GM13976 (cell line): ENCODE data around the gene GSPT1.
"Not testable (repeated sequence)": the region's sequence is repeated elsewhere in the genome, so short reads cannot be mapped to it uniquely, and the experiment has no call there.

ENCODE experiments used
- DNase-seq: peaks from one replicate; pipeline ENCODE4 v3.0.0; 2012; ENCODE audit warnings: low spot score
- in situ Hi-C: fragments of 300-500 bp; cut with MboI; formaldehyde crosslinking; loops from one replicate; pipeline ENCODE4 v1.12.0; 2022; ENCODE audit warnings: low sequenced_read_pairs, mixed read lengths, inconsistent platforms; ENCODE audit not compliant: unreplicated experiment
- TF ChIP-seq, protein P1 (sequence below): IDR thresholded peaks from 2 replicates; pipeline ENCODE4 v1.5.1; 2012; ENCODE audit warnings: borderline replicate concordance, mild to moderate bottlenecking; ENCODE audit not compliant: insufficient read depth; ENCODE audit errors: extremely low read depth, missing control alignments, control extremely low read depth

GSPT1 gene

DNA sequence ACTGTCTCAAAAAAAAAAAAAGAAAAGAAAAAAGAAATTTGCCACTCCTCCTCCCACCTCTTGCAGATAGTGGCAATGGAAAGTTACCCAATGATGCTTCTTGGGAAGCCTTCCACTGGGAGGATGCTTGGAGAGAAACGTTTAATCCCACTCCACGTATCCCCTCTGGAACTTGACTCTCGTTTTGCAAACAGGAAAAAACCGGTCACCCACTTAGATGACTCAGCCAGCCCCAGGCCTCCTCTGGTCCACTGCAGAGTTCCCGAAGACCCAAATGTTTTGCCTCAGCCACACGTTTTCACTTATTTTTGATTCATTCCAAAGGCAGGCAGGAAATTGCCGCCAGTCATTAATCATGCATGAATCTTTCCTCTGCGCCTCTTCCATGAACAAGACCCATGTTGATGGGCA is 40.0 kb upstream of the GSPT1 start:
- in situ Hi-C loops, result loop anchor here (10.0 kb wide), 1 partner anchor 109 kb away; no protein-coding TSS in a partner anchor
- no peak for DNase-seq

DNA sequence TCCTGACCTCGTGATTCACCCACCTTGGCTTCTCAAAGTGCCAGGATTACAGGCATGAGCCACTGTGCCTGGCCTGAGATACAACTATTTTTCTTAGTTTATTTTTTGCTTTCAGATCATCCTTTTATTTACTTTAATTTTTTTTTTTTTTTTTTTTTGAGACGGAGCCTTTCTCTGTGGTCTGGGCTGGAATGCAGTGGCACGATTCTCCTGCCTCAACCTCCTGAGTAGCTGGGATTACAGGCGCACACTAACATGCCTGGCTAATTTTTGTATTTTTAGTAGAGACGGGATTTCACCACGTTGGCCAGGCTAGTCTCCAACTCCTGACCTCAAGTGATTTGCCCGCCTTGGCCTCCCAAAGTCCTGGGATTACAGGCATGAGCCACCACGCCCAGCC is 37.8 kb upstream of the GSPT1 start:
- in situ Hi-C loops, result loop anchor here (10.0 kb wide), 1 partner anchor 111 kb away; no protein-coding TSS in a partner anchor
- not testable (repeated sequence) for DNase-seq

More for the DNA sequence above, 40.0 kb upstream of the GSPT1 start:
- TF ChIP-seq, protein P1, sequence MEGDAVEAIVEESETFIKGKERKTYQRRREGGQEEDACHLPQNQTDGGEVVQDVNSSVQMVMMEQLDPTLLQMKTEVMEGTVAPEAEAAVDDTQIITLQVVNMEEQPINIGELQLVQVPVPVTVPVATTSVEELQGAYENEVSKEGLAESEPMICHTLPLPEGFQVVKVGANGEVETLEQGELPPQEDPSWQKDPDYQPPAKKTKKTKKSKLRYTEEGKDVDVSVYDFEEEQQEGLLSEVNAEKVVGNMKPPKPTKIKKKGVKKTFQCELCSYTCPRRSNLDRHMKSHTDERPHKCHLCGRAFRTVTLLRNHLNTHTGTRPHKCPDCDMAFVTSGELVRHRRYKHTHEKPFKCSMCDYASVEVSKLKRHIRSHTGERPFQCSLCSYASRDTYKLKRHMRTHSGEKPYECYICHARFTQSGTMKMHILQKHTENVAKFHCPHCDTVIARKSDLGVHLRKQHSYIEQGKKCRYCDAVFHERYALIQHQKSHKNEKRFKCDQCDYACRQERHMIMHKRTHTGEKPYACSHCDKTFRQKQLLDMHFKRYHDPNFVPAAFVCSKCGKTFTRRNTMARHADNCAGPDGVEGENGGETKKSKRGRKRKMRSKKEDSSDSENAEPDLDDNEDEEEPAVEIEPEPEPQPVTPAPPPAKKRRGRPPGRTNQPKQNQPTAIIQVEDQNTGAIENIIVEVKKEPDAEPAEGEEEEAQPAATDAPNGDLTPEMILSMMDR, result no peak

DNA sequence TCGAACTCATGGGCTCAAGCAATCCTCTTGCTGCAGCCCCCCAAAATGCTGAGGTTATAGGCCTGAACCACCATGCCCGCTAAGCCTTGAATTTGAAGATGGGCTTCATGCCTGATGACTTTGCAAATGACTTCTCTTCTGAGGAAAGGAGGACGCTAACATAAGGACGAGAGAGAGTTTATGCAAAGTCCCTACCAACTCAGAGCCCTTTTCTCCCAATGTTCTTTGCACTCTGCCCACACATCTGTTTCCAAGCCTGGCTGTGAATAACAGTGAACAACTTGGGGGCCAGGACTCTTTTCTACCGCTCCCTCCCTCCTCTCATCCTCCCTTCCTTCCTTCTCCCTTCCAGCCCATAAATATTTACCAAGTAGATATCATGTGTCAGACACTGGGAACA is 34.6 kb upstream of the GSPT1 start:
- TF ChIP-seq, protein P1, result no peak
- DNase-seq, result no peak
- in situ Hi-C loops, result loop anchor here (10.0 kb wide), 1 partner anchor 114 kb away; no protein-coding TSS in a partner anchor

DNA sequence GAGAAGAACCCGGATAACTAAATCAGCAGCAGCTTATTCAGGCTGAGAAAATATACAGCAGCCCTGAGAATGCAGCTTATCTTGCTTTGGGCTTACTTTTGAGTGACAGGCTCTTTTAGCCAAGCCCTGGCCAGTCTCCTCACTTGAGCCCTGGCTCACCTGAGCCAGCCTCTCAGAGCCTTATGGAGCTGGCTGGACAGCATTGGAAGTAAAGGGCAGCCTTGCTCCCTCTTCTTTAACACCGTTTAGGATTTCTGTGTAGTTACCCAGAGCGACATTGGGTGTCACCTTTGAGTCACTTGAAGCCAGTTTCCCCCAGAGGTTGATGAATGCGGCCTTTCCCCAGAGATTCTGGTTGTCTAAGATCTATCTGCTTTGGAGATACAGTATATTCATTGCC is 33.8 kb upstream of the GSPT1 start:
- TF ChIP-seq, protein P1, result peak; percentile 75
- DNase-seq, result peak; percentile 85
- in situ Hi-C loops, result no loop called here

DNA sequence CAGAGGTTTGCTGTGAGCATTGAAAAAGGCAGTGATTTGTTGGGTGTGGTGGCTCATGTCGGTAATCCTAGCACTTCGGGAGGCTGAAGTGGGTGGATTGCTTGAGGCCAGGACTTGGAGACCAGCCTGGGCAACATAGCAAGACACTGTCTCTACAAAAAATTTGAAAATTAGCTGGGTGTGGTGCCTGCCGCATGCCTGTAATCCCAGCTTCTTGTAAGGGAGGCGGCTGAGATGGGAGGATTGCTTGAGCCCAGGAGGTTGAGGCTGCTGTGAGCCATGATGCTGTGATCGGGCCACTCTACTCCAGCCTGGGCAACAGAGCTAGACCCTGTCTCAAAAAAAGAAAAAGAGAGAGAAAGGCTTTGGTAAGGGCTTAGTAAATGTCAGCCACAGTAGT is 33.1 kb upstream of the GSPT1 start:
- TF ChIP-seq, protein P1, result no peak
- in situ Hi-C loops, result no loop called here
- DNase-seq, result no peak

DNA sequence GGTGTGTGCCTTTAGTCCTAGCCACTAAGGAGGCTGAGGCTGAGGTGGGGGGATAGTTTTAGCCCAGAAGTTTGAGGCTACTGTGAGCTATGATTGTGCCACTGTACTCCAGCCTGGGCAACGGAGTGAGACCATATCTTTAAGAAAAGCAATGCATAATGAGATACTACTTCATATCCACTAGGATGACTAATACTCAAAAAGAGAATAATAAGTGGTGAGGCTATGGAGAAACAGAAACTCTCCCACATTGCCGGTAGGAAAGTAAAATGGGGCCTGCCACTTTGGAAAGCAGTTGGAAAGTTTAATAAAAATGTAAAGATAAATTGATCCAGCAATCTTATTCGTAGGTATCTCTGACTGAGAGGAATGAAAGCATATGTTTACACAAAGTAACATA is 30.7 kb upstream of the GSPT1 start:
- in situ Hi-C loops, result no loop called here
- DNase-seq, result no peak
- TF ChIP-seq, protein P1, result no peak

DNA sequence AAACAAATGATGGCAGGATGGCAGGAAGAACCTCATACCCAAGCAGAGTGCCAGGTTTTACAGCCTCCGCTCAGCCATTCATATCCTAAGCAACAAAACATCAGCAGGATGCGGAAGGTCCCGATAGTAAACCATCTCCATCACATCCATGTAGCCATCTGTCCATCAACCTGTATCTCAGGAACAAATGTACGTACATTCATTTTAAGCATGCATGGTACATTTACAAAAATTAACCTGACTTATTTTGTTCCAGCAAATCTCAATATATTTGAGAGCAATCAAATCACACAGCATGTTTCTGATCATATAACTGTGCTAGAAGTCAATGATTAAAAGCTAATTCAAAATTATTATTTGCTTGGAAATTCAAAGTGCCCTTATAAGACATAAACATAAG is 26.2 kb upstream of the GSPT1 start, which contains the start of gene NPIPB2:
NPIPB2 (minus strand) TSS at position 101 of the 400 bp plus-strand sequence; CDS start at position 101, 0 bp downstream.
- in situ Hi-C loops, DNase-seq: not testable (repeated sequence)

DNA sequence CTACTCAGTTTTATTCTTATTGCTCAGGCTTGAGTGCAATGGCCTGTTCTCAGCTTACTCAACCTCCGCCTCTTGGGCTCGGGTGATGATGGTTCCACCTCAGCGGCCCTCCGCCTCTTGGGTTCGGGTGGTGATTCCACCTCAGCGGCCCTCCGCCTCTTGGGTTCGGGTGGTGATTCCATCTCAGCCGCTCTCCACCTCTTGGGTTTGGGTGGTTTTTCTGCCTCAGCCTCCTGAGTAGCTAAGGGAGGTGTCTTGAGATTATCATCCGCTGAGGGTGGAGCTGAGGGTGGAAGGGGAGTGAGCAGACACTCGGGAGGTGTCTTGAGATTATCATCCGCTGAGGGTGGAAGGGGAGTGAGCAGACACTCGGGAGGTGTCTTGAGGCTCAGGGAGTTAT is 11.6 kb upstream of the GSPT1 start:
- DNase-seq, in situ Hi-C loops: not testable (repeated sequence)

DNA sequence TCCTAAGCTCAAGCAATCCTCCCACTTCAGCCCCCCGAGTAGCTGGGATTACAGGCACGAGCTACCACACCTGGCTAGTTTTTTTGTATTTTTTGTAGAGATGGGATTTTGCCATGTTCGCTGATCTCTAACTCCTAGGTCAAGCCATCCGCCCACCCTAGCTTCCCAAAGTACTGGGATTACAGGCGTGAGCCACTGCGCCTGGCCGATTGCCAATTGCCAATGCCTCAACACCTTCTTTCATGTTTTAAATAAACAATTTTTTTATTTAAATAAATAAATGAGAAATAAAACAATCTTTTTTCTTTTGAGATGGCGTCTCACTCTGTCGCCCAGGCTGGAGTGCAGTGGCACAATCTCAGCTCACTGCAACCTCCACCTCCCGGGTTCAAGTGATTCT is 8.3 kb upstream of the GSPT1 start:
- DNase-seq, in situ Hi-C loops: not testable (repeated sequence)
